ENCODE measurements around the gene BCL2.

BCL2 gene

DNA sequence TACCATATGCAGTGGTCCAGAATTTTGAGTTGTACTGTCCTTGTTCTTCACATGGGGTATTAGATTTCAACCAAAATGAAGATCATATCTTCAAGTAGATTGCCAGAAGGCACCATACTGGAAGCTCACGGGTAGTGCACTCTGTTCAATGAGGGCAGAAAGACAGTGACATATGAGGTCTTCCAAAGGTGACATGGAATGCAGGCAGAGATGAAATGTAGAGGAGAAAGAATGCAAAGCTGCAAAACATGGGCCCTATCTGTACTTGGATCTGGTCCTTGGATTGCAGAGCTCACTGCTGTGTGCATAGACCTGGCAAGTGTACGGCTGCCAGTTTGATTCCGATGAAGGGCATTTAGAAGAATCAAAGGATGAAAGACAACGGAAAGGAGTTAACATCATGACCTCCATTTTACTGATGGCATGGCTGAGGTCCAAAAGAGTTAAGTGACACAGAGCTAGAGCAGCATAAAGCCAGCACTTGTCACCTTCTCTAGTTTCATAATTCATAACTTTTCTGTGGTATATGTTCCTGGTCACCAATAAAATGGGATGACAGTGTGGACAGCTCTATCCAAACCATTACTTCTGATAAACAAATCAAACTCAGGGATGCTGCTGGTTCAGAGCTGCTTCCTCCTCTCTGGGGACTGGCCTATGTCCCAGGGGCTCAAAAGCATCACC lies 64.7 kb downstream of the BCL2 start:
- no peak for TF ChIP-seq ZFX (IDR thresholded peaks at IDR 0.05)
- TF ChIP-seq, protein P1, sequence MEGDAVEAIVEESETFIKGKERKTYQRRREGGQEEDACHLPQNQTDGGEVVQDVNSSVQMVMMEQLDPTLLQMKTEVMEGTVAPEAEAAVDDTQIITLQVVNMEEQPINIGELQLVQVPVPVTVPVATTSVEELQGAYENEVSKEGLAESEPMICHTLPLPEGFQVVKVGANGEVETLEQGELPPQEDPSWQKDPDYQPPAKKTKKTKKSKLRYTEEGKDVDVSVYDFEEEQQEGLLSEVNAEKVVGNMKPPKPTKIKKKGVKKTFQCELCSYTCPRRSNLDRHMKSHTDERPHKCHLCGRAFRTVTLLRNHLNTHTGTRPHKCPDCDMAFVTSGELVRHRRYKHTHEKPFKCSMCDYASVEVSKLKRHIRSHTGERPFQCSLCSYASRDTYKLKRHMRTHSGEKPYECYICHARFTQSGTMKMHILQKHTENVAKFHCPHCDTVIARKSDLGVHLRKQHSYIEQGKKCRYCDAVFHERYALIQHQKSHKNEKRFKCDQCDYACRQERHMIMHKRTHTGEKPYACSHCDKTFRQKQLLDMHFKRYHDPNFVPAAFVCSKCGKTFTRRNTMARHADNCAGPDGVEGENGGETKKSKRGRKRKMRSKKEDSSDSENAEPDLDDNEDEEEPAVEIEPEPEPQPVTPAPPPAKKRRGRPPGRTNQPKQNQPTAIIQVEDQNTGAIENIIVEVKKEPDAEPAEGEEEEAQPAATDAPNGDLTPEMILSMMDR (conservative IDR thresholded peaks at IDR 0.05), result no peak
- H3K27ac ChIP-seq, result no peak overlapping the region

DNA sequence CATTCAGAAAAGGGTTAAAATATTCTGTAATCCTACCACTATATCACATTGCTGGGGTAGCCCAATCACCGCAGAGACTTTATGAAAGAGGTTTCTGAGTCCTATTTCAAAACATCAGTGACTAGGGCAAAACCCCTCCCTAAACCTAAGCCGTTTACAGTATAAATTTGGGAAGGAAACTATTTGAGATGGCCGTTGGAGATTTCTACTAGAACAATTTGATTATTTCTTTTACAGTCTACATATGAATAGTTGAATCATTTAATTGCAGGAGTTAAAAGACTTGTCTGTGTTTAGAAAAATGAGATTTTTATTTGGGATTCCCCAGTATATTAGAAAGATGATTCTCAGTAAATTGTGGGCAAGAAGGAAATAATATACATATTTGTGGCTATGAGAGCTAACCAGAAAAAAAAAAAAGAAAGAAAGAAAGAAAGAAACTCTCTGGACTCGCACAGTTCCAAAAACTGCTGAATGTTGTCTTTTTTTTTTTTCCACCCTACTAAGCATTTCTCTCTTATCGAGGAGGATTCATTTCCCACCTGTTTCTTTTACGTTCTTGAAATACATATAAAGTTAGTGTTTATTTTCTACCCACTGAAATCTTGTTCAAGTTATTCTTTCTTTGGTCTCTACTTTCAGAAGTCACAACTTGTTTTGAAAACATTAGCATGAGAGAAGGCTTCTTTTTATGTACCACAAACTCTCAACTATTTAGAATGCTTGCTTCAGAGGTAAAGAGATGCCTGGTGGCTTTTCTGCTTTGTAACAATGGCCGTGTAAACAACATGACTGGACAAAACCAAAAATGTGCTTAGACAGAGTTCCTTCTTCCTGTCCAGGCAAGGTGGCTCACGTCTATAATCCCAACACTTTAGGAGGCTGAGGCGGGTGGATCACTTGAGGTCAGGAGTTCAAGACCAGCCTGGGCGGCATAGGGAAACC lies 65.9 kb downstream of the BCL2 start:
- H3K27ac ChIP-seq, result no peak overlapping the region
- TF ChIP-seq, protein P1 (conservative IDR thresholded peaks at IDR 0.05), result no peak
- TF ChIP-seq ZFX (IDR thresholded peaks at IDR 0.05), result no peak

DNA sequence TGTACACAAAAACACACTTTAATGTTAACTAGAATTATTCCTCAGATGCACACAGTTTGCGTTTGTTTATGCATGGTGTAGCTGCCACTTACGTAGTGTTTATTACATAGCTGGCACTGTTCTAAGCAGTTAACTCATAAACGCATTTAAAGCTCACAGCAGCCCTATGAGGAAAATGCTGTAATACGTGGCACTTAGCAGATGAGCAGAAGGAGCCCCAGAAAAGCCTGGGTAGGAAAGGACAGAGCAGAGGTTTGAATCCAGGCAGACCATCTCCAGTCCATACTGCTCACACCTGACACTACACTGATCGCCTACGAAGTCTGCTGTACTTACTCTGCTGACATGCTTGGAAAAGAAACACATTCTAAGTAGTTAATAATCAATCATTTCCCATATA lies 66.6 kb downstream of the BCL2 start:
- TF ChIP-seq, protein P1 (conservative IDR thresholded peaks at IDR 0.05), result no peak
- no peak for TF ChIP-seq ZFX (IDR thresholded peaks at IDR 0.05)
- no peak overlapping the region for H3K27ac ChIP-seq

DNA sequence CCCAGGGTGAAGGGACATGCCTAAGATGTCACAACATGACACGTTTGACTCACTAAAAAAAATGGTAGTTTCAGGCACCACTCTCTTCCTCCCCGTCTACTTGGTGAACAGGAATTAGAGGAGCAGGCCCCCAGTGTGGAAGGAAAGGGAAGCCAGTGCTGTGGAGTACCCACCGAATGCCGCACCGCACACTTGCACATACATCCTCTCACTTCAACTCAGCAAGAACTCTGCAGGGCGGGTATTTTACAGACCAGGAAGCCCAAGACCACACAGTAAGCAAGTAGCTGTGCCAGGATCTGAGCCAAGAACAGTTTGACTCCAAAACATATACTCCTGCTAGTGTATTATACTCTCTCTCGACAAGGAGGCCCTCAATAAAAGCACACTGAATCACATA lies 69.8 kb downstream of the BCL2 start:
- no peak overlapping the region for H3K27ac ChIP-seq
- TF ChIP-seq, protein P1 (conservative IDR thresholded peaks at IDR 0.05), result no peak
- no peak for TF ChIP-seq ZFX (IDR thresholded peaks at IDR 0.05)

DNA sequence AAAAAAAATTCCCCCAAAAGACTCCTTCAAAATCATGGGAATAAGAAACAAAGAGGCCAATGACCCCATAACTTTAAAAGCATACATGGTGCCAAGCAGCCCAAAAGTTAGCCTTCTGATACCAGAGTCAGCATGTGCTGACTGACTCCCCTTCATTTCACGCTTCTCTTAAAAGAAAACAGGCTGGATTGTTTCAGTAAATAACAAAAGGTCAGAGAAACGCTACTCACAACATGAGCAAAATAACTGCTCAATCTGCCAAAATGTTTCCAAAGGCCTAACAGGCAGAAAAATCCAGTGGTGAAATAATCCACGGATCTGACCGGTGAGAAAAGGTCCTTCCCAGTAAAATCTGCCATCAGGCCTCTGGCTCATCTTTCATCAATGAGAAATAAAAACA lies 71.6 kb downstream of the BCL2 start:
- no peak overlapping the region for H3K27ac ChIP-seq
- TF ChIP-seq, protein P1 (conservative IDR thresholded peaks at IDR 0.05), result no peak
- TF ChIP-seq ZFX (IDR thresholded peaks at IDR 0.05), result no peak

DNA sequence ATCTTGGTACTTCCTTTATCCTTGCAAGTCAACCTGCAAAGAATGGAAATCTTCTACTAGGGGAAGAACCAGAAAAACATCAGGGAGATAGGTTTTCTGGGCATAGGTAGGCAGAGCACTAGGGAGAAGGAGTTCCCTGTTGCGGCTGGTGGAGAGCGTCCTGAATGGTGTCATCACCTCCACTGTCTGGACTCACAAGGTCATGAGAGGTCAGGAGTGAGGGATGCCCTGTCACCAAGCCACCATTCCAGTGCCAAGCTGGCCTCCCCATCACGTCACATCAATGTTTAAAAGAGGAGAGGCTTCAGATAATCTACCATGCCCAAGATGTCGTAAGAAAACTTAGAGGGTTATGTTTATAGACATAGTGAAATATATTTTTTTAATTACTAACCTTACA lies 72.1 kb downstream of the BCL2 start:
- no peak overlapping the region for H3K27ac ChIP-seq
- TF ChIP-seq, protein P1 (conservative IDR thresholded peaks at IDR 0.05), result no peak
- no peak for TF ChIP-seq ZFX (IDR thresholded peaks at IDR 0.05)

DNA sequence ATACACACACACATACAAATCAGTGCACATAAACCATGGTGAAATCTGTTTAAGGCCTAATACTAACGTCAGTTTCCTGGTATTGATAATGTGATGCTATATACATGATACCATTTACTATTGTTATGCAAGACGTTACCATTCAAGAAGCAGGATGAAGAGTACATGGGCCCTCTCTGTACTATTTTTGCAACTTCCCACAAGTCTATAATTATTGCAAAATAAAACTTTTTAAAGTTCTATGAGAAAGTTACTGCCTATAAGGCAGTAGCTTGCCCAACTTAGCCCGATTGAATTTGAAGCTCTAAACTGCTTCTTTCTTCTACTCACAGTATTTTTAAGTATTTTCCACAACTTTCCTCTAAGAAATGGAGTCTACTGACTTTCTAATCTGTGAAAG lies 74.0 kb downstream of the BCL2 start:
- TF ChIP-seq ZFX (IDR thresholded peaks at IDR 0.05), result no peak
- TF ChIP-seq, protein P1 (conservative IDR thresholded peaks at IDR 0.05), result no peak
- H3K27ac ChIP-seq, result no peak overlapping the region

Measured in C4-2B (cell line).